ENCODE results near the gene CTXND1.

Gene CTXND1

GRCh38 chr15:80259942-80260510 is 8.0 kb upstream of the CTXND1 start:
- no peak for DNase-seq (ENCODE audit: low read depth, low spot score)

GRCh38 chr15:80251428-80252120 is 439 bp downstream of the CTXND1 start:
- no peak for DNase-seq (ENCODE audit: low read depth, low spot score)

GRCh38 chr15:80250614-80251427 is 1.2 kb downstream of the CTXND1 start:
- no peak for DNase-seq (ENCODE audit: low read depth, low spot score)

- DNase-seq (ENCODE audit: low read depth, low spot score): no peak
Observed at GRCh38 chr15:80249973-80250372, 2.0 kb downstream of the CTXND1 start.

- DNase-seq (ENCODE audit: low read depth, low spot score): no peak
Observed at GRCh38 chr15:80247320-80247719, 4.7 kb downstream of the CTXND1 start.

GRCh38 chr15:80246425-80246894 is 5.6 kb downstream of the CTXND1 start:
- DNase-seq (ENCODE audit: low read depth, low spot score): no peak

GRCh38 chr15:80242802-80243201 is 9.2 kb downstream of the CTXND1 start:
- no peak for DNase-seq (ENCODE audit: low read depth, low spot score)

GRCh38 chr15:80242132-80242769 is 9.8 kb downstream of the CTXND1 start:
- no peak for DNase-seq (ENCODE audit: low read depth, low spot score)

- DNase-seq (ENCODE audit: low read depth, low spot score): no peak
Observed at GRCh38 chr15:80241508-80241907, 10.5 kb downstream of the CTXND1 start.

- DNase-seq (ENCODE audit: low read depth, low spot score): no peak
Observed at GRCh38 chr15:80240276-80240675, 11.7 kb downstream of the CTXND1 start.

GRCh38 chr15:80234883-80235282 is 17.1 kb downstream of the CTXND1 start:
- no peak for DNase-seq (ENCODE audit: low read depth, low spot score)

GRCh38 chr15:80233581-80233980 is 18.4 kb downstream of the CTXND1 start:
- DNase-seq (ENCODE audit: low read depth, low spot score): no peak

- no peak for DNase-seq (ENCODE audit: low read depth, low spot score)
Observed at GRCh38 chr15:80231371-80231770, 20.6 kb downstream of the CTXND1 start.

- DNase-seq (ENCODE audit: low read depth, low spot score): no peak
Observed at GRCh38 chr15:80228959-80229610, 22.9 kb downstream of the CTXND1 start.

- DNase-seq (ENCODE audit: low read depth, low spot score): no peak
Observed at GRCh38 chr15:80219955-80220354, 32.1 kb downstream of the CTXND1 start.

GRCh38 chr15:80217327-80217900 is 34.6 kb downstream of the CTXND1 start:
- DNase-seq (ENCODE audit: low read depth, low spot score): no peak

GRCh38 chr15:80216911-80217310 is 35.1 kb downstream of the CTXND1 start:
- DNase-seq (ENCODE audit: low read depth, low spot score): no peak

GRCh38 chr15:80216141-80216540 is 35.9 kb downstream of the CTXND1 start:
- no peak for DNase-seq (ENCODE audit: low read depth, low spot score)

- no peak for DNase-seq (ENCODE audit: low read depth, low spot score)
Observed at GRCh38 chr15:80214910-80215309, 37.1 kb downstream of the CTXND1 start.

GRCh38 chr15:80211976-80212375 is 40.0 kb downstream of the CTXND1 start:
- no peak for DNase-seq (ENCODE audit: low read depth, low spot score)
